WERI-Rb-1 (cell line): ENCODE measurements around the gene XYLT2.
A peak's percentile ranks its signal among the peaks of the same experiment; 100 is the strongest.

Source experiments
- DNase-seq: peaks from one replicate; pipeline ENCODE4 v3.0.0-alpha.2; 2020
- H3K27ac ChIP-seq: fragments of 250-450 bp; sonication (Bioruptor Pico); 2 replicates; pipeline ENCODE4 v1.5.1; 2020; ENCODE audit warnings: mild to moderate bottlenecking, moderate library complexity
- H3K27me3 ChIP-seq: fragments of 250-450 bp; sonication (Bioruptor Pico); 2 replicates; pipeline ENCODE4 v1.5.1; 2021; ENCODE audit warnings: mild to moderate bottlenecking, low read depth, moderate library complexity; ENCODE audit not compliant: insufficient read depth, severe bottlenecking
- H3K36me3 ChIP-seq: fragments of 250-450 bp; sonication (Bioruptor Pico); 2 replicates; pipeline ENCODE4 v1.5.1; 2020; ENCODE audit warnings: mild to moderate bottlenecking, moderate library complexity
- H3K4me3 ChIP-seq: 2 replicates; pipeline ENCODE4 v1.5.1; 2011; ENCODE audit warnings: low read depth, mild to moderate bottlenecking, control low read depth, low read length
- H3K9me3 ChIP-seq: fragments of 250-450 bp; sonication (Bioruptor Pico); 2 replicates; pipeline ENCODE4 v1.5.1; 2021; ENCODE audit warnings: mild to moderate bottlenecking, moderate library complexity; ENCODE audit not compliant: severe bottlenecking
- TF ChIP-seq, protein P1 (sequence below): IDR thresholded peaks from 2 replicates; pipeline ENCODE4 v1.5.1; 2011; ENCODE audit warnings: low read depth, mild to moderate bottlenecking, control low read depth, inconsistent platforms, low read length

XYLT2 gene

DNA sequence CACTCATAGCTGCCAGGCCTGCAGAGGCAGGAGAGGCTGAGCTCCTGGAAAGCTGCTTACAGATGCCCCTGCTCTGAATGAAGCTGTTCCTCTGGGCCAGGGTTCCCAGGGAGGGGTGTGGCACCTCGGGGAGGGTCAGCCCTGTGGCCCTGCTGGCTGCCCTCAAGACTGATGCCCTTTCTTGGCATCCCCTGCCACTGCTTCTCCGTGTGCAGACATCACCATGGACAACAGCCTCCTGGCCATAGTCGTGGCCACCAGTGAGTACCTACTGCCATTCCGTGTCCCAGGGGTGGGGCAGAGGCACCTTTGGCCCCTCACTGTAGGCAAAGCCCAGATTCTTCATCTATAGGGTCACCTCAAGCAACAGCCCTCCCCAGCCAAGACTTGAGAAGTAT lies 18.1 kb downstream of the XYLT2 start:
- no peak overlapping the region for H3K4me3 ChIP-seq
- DNase-seq: no peak
- peaks cover 54% of the 10 kb centered on the region for H3K36me3 ChIP-seq

DNA sequence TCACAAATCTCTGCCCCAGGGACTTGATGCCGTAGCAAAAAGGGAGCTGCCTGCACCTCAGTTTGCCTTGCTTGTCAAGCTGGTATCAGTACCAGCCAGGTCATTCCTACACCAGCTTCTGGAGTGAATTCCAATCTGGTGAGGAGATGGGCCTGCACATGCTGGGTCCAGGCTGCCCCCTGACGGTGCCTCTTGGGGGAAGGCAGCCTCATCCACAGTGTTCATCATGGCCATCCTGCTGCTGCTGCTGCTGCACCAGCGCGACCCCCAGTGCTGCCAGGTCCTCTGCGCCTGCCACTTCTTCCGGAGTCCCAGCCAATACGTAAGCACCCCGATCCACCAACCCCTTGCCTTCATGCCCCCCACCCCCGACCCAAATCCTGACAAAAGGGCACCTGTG lies 18.8 kb downstream of the XYLT2 start:
- TF ChIP-seq, protein P1, sequence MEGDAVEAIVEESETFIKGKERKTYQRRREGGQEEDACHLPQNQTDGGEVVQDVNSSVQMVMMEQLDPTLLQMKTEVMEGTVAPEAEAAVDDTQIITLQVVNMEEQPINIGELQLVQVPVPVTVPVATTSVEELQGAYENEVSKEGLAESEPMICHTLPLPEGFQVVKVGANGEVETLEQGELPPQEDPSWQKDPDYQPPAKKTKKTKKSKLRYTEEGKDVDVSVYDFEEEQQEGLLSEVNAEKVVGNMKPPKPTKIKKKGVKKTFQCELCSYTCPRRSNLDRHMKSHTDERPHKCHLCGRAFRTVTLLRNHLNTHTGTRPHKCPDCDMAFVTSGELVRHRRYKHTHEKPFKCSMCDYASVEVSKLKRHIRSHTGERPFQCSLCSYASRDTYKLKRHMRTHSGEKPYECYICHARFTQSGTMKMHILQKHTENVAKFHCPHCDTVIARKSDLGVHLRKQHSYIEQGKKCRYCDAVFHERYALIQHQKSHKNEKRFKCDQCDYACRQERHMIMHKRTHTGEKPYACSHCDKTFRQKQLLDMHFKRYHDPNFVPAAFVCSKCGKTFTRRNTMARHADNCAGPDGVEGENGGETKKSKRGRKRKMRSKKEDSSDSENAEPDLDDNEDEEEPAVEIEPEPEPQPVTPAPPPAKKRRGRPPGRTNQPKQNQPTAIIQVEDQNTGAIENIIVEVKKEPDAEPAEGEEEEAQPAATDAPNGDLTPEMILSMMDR: no peak
- DNase-seq: no peak
- Histone ChIP-seq H3K27ac (no peak overlapping the region), H3K27me3 (no peaks in the 10 kb centered on the region), H3K9me3 (no peaks in the 10 kb centered on the region), H3K4me3 (no peak overlapping the region), H3K36me3 (peaks cover 54% of the 10 kb centered on the region)

More for the DNA sequence above, 18.1 kb downstream of the XYLT2 start:
- no peaks in the 10 kb centered on the region for H3K27me3 ChIP-seq
- no peaks in the 10 kb centered on the region for H3K9me3 ChIP-seq
- no peak overlapping the region for H3K27ac ChIP-seq
- TF ChIP-seq, protein P1: no peak

DNA sequence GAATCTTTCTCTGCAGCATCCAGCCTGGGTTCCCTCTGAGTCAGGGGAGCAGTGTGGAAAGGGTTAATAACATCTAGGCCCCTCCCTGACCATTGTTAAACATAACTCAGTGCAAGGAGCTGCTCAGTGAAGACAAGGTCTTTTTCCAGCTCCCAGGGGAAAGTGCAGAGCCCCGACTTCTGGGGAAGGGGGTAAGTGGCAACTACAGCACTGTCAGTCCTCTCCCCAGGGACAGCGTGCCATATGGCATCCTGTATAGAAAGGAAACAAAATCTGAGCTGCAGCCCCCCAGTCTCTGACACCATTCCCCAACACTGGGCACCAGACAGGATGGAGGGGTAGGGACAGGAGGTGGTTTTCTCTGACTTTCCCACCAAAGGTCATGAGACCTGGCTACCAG lies 19.2 kb downstream of the XYLT2 start:
- peaks cover 57% of the 10 kb centered on the region for H3K36me3 ChIP-seq
- TF ChIP-seq, protein P1: no peak
- H3K27ac ChIP-seq: peak overlapping the region; percentile 12; the same call in 1 of the 2 replicates
- H3K27me3 ChIP-seq: no peaks in the 10 kb centered on the region
- H3K9me3 ChIP-seq: no peaks in the 10 kb centered on the region
- DNase-seq: no peak
- H3K4me3 ChIP-seq: no peak overlapping the region

DNA sequence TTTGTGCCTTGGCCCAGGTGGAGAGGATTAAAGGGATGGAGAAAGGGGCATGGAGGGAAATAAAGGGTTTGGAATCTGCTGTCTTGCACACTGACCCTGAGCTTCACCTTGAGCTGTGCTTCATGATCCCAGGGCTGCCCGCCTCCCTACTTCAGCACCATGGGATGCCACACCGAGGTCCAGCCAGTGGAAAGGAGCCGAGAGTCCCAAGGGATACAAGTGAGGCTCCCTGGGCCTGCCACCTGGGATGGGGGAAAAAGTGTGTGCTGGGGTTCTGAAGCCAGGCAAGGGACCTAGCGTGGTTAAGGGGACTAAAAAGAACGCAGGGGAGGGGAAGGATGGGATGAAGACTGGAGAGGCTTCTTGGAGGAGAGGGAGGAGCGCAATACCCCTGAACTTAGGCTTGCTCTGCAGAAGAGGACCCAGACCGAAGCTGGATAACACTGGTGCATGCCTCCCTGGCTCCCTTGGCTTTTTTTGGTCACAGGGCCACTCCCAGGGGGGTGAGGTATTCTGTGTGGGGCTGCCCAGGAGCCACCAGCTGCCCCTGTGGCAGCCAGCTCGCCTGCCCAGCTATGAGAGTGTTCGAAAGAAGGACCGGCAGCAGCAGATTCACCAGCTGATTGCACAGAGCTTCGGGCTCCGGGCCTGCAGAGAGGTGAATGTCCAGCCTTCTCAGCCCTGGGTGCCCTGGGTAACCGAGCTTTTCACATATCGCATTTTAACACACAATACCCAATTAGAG lies 19.9 kb downstream of the XYLT2 start:
- Histone ChIP-seq H3K9me3 (no peaks in the 10 kb centered on the region), H3K27me3 (no peaks in the 10 kb centered on the region), H3K27ac (no peak overlapping the region), H3K4me3 (no peak overlapping the region), H3K36me3 (peaks cover 59% of the 10 kb centered on the region)
- DNase-seq: no peak
- TF ChIP-seq, protein P1: no peak

DNA sequence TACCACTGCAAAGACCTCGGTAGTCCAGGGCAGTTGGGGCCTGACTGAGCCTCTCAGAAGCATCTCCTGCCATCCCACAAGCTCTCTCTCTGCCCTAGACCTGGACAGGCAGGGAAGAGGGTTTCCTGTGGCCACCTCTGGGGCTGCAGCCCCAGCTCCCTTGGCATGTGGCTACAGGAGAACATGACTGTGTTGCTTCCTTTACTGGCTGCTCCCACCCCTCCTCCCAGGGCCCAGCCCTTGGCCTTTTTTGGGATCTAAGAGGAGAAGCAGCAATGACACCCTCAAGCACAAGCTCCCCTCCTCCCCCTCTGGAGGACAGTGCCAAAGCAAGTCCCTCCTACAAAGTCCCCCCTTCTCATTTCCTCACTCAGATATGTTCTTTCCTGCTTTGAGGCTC lies 21.5 kb downstream of the XYLT2 start:
- peaks cover 69% of the 10 kb centered on the region for H3K36me3 ChIP-seq
- H3K27ac ChIP-seq: no peak overlapping the region
- TF ChIP-seq, protein P1: no peak
- no peaks in the 10 kb centered on the region for H3K27me3 ChIP-seq
- H3K9me3 ChIP-seq: no peaks in the 10 kb centered on the region
- no peak overlapping the region for H3K4me3 ChIP-seq
- no peak for DNase-seq

DNA sequence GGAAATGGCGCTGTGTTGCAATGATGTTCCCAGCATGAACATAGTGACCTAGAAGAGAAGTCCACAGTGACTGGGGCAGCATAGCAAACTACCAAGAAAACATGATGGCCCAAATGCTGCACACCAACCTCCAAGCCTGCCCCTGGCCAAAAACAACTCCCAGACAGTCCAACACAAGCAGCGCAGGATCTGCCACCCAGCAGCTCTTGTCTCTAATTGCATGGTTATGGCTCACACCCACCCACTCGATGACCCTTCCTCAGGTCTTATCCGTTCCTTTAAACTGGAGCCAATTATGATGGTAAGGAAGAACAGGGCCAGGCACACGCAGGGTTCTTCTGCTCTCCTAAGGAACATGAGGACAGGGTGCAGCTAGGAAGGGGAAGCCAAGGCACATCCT lies 24.1 kb downstream of the XYLT2 start:
- no peaks in the 10 kb centered on the region for H3K9me3 ChIP-seq
- H3K27me3 ChIP-seq: no peaks in the 10 kb centered on the region
- no peak overlapping the region for H3K27ac ChIP-seq
- H3K36me3 ChIP-seq: peaks cover 68% of the 10 kb centered on the region
- no peak overlapping the region for H3K4me3 ChIP-seq
- no peak for DNase-seq
- TF ChIP-seq, protein P1: no peak
